Upper lobe of right lung (tissue), 1 donor: ENCODE measurements around the gene NTNG1. TPM values are rescaled to one million over a fixed set of nuclear protein-coding genes. Genes with fewer than 3 reads are reported as not detected.

Experiments
- ATAC-seq: fragments of 200-7000 bp; cut with Tn5 transposase; one replicate; pipeline ENCODE4 v1.9.1; 2020; ENCODE audit warnings: mild to moderate bottlenecking, moderate library complexity
- DNase-seq: peaks from one replicate; pipeline ENCODE4 v3.0.0-alpha.2; 2020
- H3K27ac ChIP-seq: fragments of 200-600 bp; one replicate; pipeline ENCODE4 v1.8.0; 2022
- H3K27me3 ChIP-seq: fragments of 200-600 bp; one replicate; pipeline ENCODE4 v1.8.0; 2022; ENCODE audit warnings: mild to moderate bottlenecking
- H3K36me3 ChIP-seq: fragments of 200-600 bp; one replicate; pipeline ENCODE4 v1.8.0; 2022
- H3K4me1 ChIP-seq: fragments of 200-600 bp; one replicate; pipeline ENCODE4 v1.8.0; 2022
- H3K4me3 ChIP-seq: fragments of 200-600 bp; one replicate; pipeline ENCODE4 v1.8.0; 2022; ENCODE audit warnings: mild to moderate bottlenecking
- H3K9me3 ChIP-seq: fragments of 200-600 bp; one replicate; pipeline ENCODE4 v1.8.0; 2022
- intact Hi-C: fragments of 100-400 bp; cut with DNase I; formaldehyde crosslinking; loops from one replicate; pipeline ENCODE4 v1.11.0; 2022
- total RNA-seq: library from RNA; stranded (reverse); fragmentation: NEBNext Ultra II Directional; extraction: Animal tissue kit (Norgen Biotek cat#: 25700); gene quantifications from one replicate; pipeline ENCODE4 v1.2.1, GENCODE V29; 2021
- TF ChIP-seq, protein P1 (sequence below): fragments of 200-600 bp; IDR thresholded peaks from one replicate; pipeline ENCODE4 v1.8.0; 2022; ENCODE audit warnings: antibody characterized with exemption
- donor health status: DM: no; HTN: yes; CAD: no; lungs with severe emphysema.

The NTNG1 gene
- total RNA-seq, 1 donor from 2014 or later, result 12.6 TPM

- H3K9me3 ChIP-seq, result no peaks in the 10 kb centered on the region
- no peak for DNase-seq
- intact Hi-C loops, result no loop called here
- H3K4me3 ChIP-seq, result no peak overlapping the region
- peaks cover 29% of the 10 kb centered on the region for H3K27me3 ChIP-seq
- H3K36me3 ChIP-seq, result no peaks in the 10 kb centered on the region
- no peak overlapping the region for H3K27ac ChIP-seq
- peaks cover 9% of the 10 kb centered on the region for H3K4me1 ChIP-seq
- no peak for ATAC-seq
- TF ChIP-seq, protein P1, sequence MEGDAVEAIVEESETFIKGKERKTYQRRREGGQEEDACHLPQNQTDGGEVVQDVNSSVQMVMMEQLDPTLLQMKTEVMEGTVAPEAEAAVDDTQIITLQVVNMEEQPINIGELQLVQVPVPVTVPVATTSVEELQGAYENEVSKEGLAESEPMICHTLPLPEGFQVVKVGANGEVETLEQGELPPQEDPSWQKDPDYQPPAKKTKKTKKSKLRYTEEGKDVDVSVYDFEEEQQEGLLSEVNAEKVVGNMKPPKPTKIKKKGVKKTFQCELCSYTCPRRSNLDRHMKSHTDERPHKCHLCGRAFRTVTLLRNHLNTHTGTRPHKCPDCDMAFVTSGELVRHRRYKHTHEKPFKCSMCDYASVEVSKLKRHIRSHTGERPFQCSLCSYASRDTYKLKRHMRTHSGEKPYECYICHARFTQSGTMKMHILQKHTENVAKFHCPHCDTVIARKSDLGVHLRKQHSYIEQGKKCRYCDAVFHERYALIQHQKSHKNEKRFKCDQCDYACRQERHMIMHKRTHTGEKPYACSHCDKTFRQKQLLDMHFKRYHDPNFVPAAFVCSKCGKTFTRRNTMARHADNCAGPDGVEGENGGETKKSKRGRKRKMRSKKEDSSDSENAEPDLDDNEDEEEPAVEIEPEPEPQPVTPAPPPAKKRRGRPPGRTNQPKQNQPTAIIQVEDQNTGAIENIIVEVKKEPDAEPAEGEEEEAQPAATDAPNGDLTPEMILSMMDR, result no peak
Observed at GRCh38 chr1:107138767-107139445, 1.9 kb upstream of the NTNG1 start.

DNA sequence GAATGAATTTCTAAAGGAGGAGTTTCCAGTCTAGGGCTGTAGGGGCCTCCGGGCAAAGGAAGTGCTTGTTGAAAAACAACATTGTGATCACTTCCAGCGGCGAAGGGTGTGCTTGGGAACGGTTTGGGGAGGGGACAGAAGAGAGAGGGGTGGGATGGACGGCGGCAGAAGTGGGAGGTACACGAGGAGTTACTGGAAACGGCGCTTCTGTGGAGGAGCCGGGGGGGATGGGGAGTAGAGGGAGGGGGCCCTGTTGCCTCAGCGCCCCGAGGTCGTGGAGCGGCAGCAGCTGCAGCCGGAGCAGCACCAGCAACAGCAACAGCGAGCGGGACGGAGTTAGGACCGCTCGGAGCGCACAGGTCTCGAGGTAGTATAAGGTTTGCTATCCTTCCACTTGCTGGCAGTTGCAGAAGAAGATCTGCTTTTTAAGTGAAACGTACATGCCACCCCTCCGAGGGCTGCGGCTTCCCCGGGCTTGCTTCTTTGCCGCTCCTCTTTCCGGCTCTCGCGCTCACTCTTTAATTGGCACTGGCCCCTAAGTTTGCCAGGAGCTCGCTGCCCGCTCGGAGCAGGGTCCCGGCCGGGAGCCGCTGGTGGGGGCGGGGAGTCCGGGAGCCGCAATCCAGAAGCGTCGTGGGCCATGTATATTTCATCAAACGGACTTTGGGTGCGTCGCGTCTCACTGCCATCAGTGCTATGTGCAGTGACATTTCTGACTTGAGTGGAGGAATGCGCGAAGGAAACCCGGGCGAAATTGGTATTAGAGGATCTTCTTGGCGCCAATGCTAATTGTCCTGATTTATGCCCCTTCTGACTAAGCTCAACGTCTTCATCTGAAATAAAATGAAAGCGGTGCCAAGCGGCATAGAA lies 771 bp upstream of the NTNG1 start:
- ATAC-seq (peak; percentile 76), DNase-seq (peak; percentile 65)
- Histone ChIP-seq H3K9me3 (no peaks in the 10 kb centered on the region), H3K4me1 (peaks cover 9% of the 10 kb centered on the region), H3K27ac (peak overlapping the region; percentile 32), H3K36me3 (no peaks in the 10 kb centered on the region), H3K4me3 (peak overlapping the region; percentile 61), H3K27me3 (peaks cover 29% of the 10 kb centered on the region)
- intact Hi-C loops, result no loop called here
- TF ChIP-seq, protein P1, result no peak

DNA sequence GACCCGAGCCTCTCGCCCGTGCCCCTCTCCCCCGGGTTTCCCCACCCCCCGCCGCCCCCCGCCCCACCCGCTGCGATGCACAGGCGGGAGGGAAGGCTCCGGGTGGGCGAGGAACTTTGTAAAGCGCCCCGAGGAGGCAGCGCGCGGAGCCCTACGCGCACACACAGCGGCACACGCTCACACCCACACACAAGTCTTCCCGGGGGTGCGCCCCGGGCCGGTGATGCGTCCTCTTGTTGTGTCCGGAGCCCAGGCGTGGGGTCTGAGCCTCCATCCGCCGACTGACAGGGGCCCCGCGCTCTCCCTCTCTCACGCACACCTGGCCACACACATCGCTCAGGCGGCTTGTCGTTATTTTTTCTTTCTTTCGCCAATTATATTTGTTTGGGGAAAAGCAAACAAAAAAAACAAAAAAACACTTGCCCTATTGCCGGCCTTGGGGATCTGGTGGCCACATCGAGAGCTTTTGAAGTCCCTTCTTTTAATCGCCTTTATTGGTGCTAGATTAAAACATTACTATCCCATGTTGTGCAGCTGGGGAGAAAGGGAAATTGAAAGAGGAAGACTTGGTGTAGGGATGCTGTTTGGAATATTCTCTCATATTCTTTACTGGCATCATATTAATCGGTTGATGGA lies 770 bp downstream of the NTNG1 start:
- H3K27me3 ChIP-seq, result peaks cover 29% of the 10 kb centered on the region
- TF ChIP-seq, protein P1, result no peak
- intact Hi-C loops, result no loop called here
- DNase-seq (peak; percentile 65), ATAC-seq (peak; percentile 58)
- peak overlapping the region; percentile 61 for H3K4me3 ChIP-seq
- H3K36me3 ChIP-seq, result no peaks in the 10 kb centered on the region
- H3K9me3 ChIP-seq, result no peaks in the 10 kb centered on the region
- H3K27ac ChIP-seq, result no peak overlapping the region
- H3K4me1 ChIP-seq, result peaks cover 9% of the 10 kb centered on the region

- ATAC-seq (peak; percentile 19), DNase-seq (no peak)
- Histone ChIP-seq H3K9me3 (no peaks in the 10 kb centered on the region), H3K4me3 (peak overlapping the region; percentile 61), H3K36me3 (no peaks in the 10 kb centered on the region), H3K27ac (no peak overlapping the region), H3K27me3 (peaks cover 29% of the 10 kb centered on the region), H3K4me1 (peaks cover 9% of the 10 kb centered on the region)
- intact Hi-C loops, result no loop called here
- TF ChIP-seq, protein P1, result peak; percentile 75
Observed at GRCh38 chr1:107142140-107142542, 1.3 kb downstream of the NTNG1 start.

GRCh38 chr1:107142666-107143065 lies 1.8 kb downstream of the NTNG1 start:
- no peak for DNase-seq
- H3K4me3 ChIP-seq, result no peak overlapping the region
- intact Hi-C loops, result no loop called here
- H3K27ac ChIP-seq, result no peak overlapping the region
- ATAC-seq, result no peak
- TF ChIP-seq, protein P1, result no peak
- no peaks in the 10 kb centered on the region for H3K36me3 ChIP-seq
- no peaks in the 10 kb centered on the region for H3K9me3 ChIP-seq
- H3K27me3 ChIP-seq, result peaks cover 29% of the 10 kb centered on the region
- H3K4me1 ChIP-seq, result peaks cover 9% of the 10 kb centered on the region
